GM12878 (cell line): ENCODE data around the gene DYNLL1. TPM values are rescaled to one million over a fixed set of nuclear protein-coding genes. Genes with fewer than 3 reads are reported as not detected.

Experiments used
- ATAC-seq: fragments of 200-7000 bp; cut with Tn5 transposase; 3 replicates; pipeline ENCODE4 v1.9.1; 2020; ENCODE audit warnings: mild to moderate bottlenecking, moderate library complexity
- Bru-seq: library from RNA; stranded (reverse); fragments of 400-500 nt; gene quantifications from one replicate; lab custom pipeline; 2021; lab: Mats Ljungman, UMichigan
- BruChase-seq, 2 experiments: library from RNA; stranded (reverse); fragments of 400-500 nt; gene quantifications; one replicate each; lab custom pipeline; 2021; lab: Mats Ljungman, UMichigan
- BruUV-seq: library from RNA; stranded (reverse); fragments of 400-500 nt; replicated peaks from 2 replicates; lab custom pipeline; 2021; lab: Mats Ljungman, UMichigan
- CTCF ChIA-PET: fragments of 300-600 bp; sonication (Branson Sonifier 250); formaldehyde crosslinking; extraction: SDS; loops from one replicate; lab custom pipeline; 2021; ENCODE audit warnings: inconsistent platforms; lab: Yijun Ruan, JAX
- POLR2A ChIA-PET: fragments of 350-600 bp; formaldehyde crosslinking; extraction: SDS; loops from one replicate; lab custom pipeline; 2021; ENCODE audit warnings: inconsistent platforms; lab: Charles Lee
- RAD21 ChIA-PET: fragments of 300-600 bp; sonication (Branson Sonifier 250); formaldehyde crosslinking; loops from one replicate; lab custom pipeline; 2023; ENCODE audit warnings: antibody characterized with exemption; ENCODE audit not compliant: unreplicated experiment; lab: Charles Lee
- SMC1A ChIA-PET: fragments of 300-600 bp; sonication (Branson Sonifier 250); formaldehyde crosslinking; loops from one replicate; lab custom pipeline; 2023; ENCODE audit not compliant: unreplicated experiment, uncharacterized antibody; lab: Charles Lee
- DNase-seq: peaks from one replicate; pipeline ENCODE4 v3.0.0-alpha.2; 2011; ENCODE audit warnings: low read depth, low spot score
- FAIRE-seq: peaks from 3 replicates; lab custom pipeline; 2011; peaks lifted over from hg19 to GRCh38; lab: Jason Lieb, UNC
- H2AFZ ChIP-seq: 2 replicates; pipeline ENCODE4 v1.6.0; 2011; ENCODE audit warnings: low read depth, low read length, control low read depth; ENCODE audit not compliant: control insufficient read depth
- H3K27ac ChIP-seq: 2 replicates; pipeline ENCODE4 v1.5.1; 2011; ENCODE audit warnings: control low read depth; ENCODE audit not compliant: control insufficient read depth, insufficient read depth
- H3K27me3 ChIP-seq, 2 experiments: replicated peaks in 1 of 2; 2 replicates each; pipeline versions ENCODE4 v1.6.0 to v1.6.1; 2011; ENCODE audit warnings: low read length in 1 of 2; ENCODE audit not compliant: control insufficient read depth in 2 of 2, insufficient read depth in 2 of 2
- H3K36me3 ChIP-seq, 2 experiments: 2 replicates each; pipeline ENCODE4 v1.5.1; 2011; ENCODE audit warnings: low read length in 1 of 2; ENCODE audit not compliant: control insufficient read depth in 2 of 2, insufficient read depth in 2 of 2
- H3K4me1 ChIP-seq: 2 replicates; pipeline ENCODE4 v1.6.1; 2011; ENCODE audit warnings: mild to moderate bottlenecking, low read length, moderate library complexity, mixed read lengths; ENCODE audit not compliant: control insufficient read depth, insufficient read depth
- H3K4me2 ChIP-seq: 2 replicates; pipeline ENCODE4 v1.6.0; 2011; ENCODE audit warnings: control low read depth; ENCODE audit not compliant: control insufficient read depth, insufficient read depth
- H3K4me3 ChIP-seq: fragments of 200-600 bp; sonication (generic); 2 replicates; pipeline ENCODE4 v1.5.1; 2016
- H3K79me2 ChIP-seq: 2 replicates; pipeline ENCODE4 v1.6.0; 2011; ENCODE audit warnings: low read length; ENCODE audit not compliant: control insufficient read depth, insufficient read depth
- H3K9ac ChIP-seq: 2 replicates; pipeline ENCODE4 v1.8.0; 2011; ENCODE audit warnings: low read length, control low read depth, mixed read lengths; ENCODE audit not compliant: control insufficient read depth, insufficient read depth
- H3K9me3 ChIP-seq: replicated peaks from 3 replicates; pipeline ENCODE4 v1.5.1; 2011; ENCODE audit warnings: mild to moderate bottlenecking, low read length; ENCODE audit not compliant: control insufficient read depth, insufficient read depth
- H4K20me1 ChIP-seq: 2 replicates; pipeline ENCODE4 v1.6.0; 2011; ENCODE audit not compliant: control insufficient read depth, insufficient read depth
- BACH1 ChIP-seq: fragments of 450-650 bp; IDR thresholded peaks from 2 replicates; pipeline ENCODE4 v1.6.1; 2017; ENCODE audit warnings: mild to moderate bottlenecking, borderline replicate concordance
- GABPA ChIP-seq: IDR thresholded peaks from 2 replicates; pipeline ENCODE4 v1.6.1; 2014; ENCODE audit warnings: antibody characterized with exemption, low read depth, mild to moderate bottlenecking, inconsistent platforms
- HDGF ChIP-seq: fragments of 450-650 bp; IDR thresholded peaks from 2 replicates; pipeline ENCODE4 v1.6.1; 2016; ENCODE audit warnings: antibody characterized with exemption
- POLR2AphosphoS2 ChIP-seq: IDR thresholded peaks from 2 replicates; pipeline ENCODE4 v1.6.1; 2011; ENCODE audit warnings: low read depth, mild to moderate bottlenecking, low read length, improper control_type of control experiment, moderate library complexity
- POU2F2 ChIP-seq: IDR thresholded peaks from 3 replicates; pipeline ENCODE4 v1.6.1; 2011; ENCODE audit warnings: low read depth, mild to moderate bottlenecking, low read length, borderline replicate concordance
- RAD21 ChIP-seq: IDR thresholded peaks from 2 replicates; pipeline ENCODE4 v1.6.1; 2011; ENCODE audit warnings: mild to moderate bottlenecking, low read depth, low read length, moderate library complexity; ENCODE audit not compliant: insufficient read depth
- STAT3 ChIP-seq: IDR thresholded peaks from 2 replicates; pipeline ENCODE4 v1.6.1; 2011; ENCODE audit warnings: low read depth, low read length, improper control_type of control experiment
- ZNF24 ChIP-seq: fragments of 450-650 bp; IDR thresholded peaks from 2 replicates; pipeline ENCODE4 v1.6.1; 2017; ENCODE audit warnings: antibody characterized with exemption, mild to moderate bottlenecking
- WGBS: methylation state at CpG from one replicate; pipeline ENCODE4 v1.1.6; 2016; ENCODE audit warnings: low lambda C conversion rate; ENCODE audit not compliant: insufficient replicate concordance, insufficient coverage; ENCODE audit errors: missing lambda C conversion rate; 5-methylcytosine and 5-hydroxymethylcytosine counted together
- in situ Hi-C: fragments of 300-500 bp; cut with MboI; formaldehyde crosslinking; loops from 9 replicates; pipeline ENCODE4 v1.14.3; 2018; ENCODE audit warnings: mixed read lengths
- intact Hi-C: fragments of 100-400 bp; cut with micrococcal nuclease; formaldehyde crosslinking; loops from one replicate; pipeline ENCODE4 v1.14.2; 2022; ENCODE audit not compliant: unreplicated experiment
- long read RNA-seq, 2 experiments: library from polyadenylated mRNA; unstranded; transcript quantifications; one replicate each; pipeline ENCODE4 v2.0.0, GENCODE V29; 2019 to 2020
- polyA minus RNA-seq, 3 experiments: library from RNA; depleted of rRNA, polyadenylated mRNA; stranded (reverse); fragments of >200 nt; gene quantifications; 2 replicates each; pipeline ENCODE4 v1.2.3, GENCODE V29; 2011
- polyA plus RNA-seq, 11 experiments: library from polyadenylated mRNA; depleted of rRNA in 4 of 11; unstranded in 6 of 11; stranded (reverse) in 5 of 11; fragments of >200 nt; fragmentation: Nextera tagmentation in 4 of 11; fragmentation: Illumina TruSeq in 1 of 11; extraction: Ambion mirVana in 4 of 11; extraction: Trizol in 1 of 11; gene quantifications; 1 replicate in 1 of 11; 2 replicates in 10 of 11; pipeline versions ENCODE4 v1.2.1 to v1.2.3, GENCODE V29; 2011 to 2016; ENCODE audit warnings: inconsistent platforms in 2 of 11, missing spikeins in 2 of 11, low read depth in 1 of 11
- total RNA-seq, 4 experiments: library from RNA; depleted of rRNA in 3 of 4; stranded (reverse); fragments of >200 nt in 3 of 4; fragmentation: Illumina TruSeq in 1 of 4; extraction: Trizol in 1 of 4; gene quantifications; 2 replicates each; pipeline versions ENCODE4 v1.2.1 to v1.2.3, GENCODE V29; 2013 to 2021
- TF ChIP-seq, protein P1 (sequence below): IDR thresholded peaks from 2 replicates; pipeline ENCODE4 v1.6.1; 2012; ENCODE audit warnings: mild to moderate bottlenecking, low read depth, low read length
- TF ChIP-seq, protein P2 (sequence below): fragments of 450-650 bp; IDR thresholded peaks from 2 replicates; pipeline ENCODE4 v1.6.1; 2017; ENCODE audit warnings: antibody characterized with exemption, mild to moderate bottlenecking, moderate library complexity

The DYNLL1 gene
- total RNA-seq (2013; cell fraction: nucleolus; rRNA removed), result 40.6 and 44.1 TPM in 2 replicates
- 217 and 280 TPM in 2 replicates for total RNA-seq (2014; rRNA removed)
- 341 and 355 TPM in 2 replicates for total RNA-seq (2014; rRNA removed; fragmentation: Illumina TruSeq; extraction: Trizol)
- total RNA-seq (2021), result 239 and 249 TPM in 2 replicates
- 278 TPM for polyA plus RNA-seq (2011; ENCODE audit: low read depth)
- polyA plus RNA-seq (2011; rRNA removed), result 366 and 389 TPM in 2 replicates
- 326 and 330 TPM in 2 replicates for polyA plus RNA-seq (2011; cell fraction: cytosol; rRNA removed)
- polyA plus RNA-seq (2011; cell fraction: nucleus; rRNA removed), result 212 and 217 TPM in 2 replicates
- 234 and 299 TPM in 2 replicates for polyA plus RNA-seq (2012)
- 351 and 393 TPM in 2 replicates for polyA plus RNA-seq (2014; fragmentation: Illumina TruSeq; extraction: Trizol)
- 100 to 1,000 TPM; 744 to 796 TPM for polyA plus RNA-seq (2014; fragmentation: Nextera tagmentation; extraction: Ambion mirVana)
- 342 and 435 TPM in 2 replicates for polyA plus RNA-seq (2014; rRNA removed)
- polyA plus RNA-seq (2016; fragmentation: Nextera tagmentation; extraction: Ambion mirVana), result 100 to 1,000 TPM; 586 to 593 TPM
- polyA minus RNA-seq (2011; rRNA and poly(A)+ RNA removed), result 73.6 and 113 TPM in 2 replicates
- 63.4 and 68.0 TPM in 2 replicates for polyA minus RNA-seq (2011; cell fraction: cytosol; rRNA and poly(A)+ RNA removed)
- 38.3 and 49.9 TPM in 2 replicates for polyA minus RNA-seq (2011; cell fraction: nucleus; rRNA and poly(A)+ RNA removed)
- percentile 68 among the genes with signal in this experiment for Bru-seq, nascent RNA
- percentile 76 among the genes with signal in this experiment for BruChase-seq, experiment 1, labeled RNA remaining after a 6-hour chase
- BruChase-seq, experiment 2, labeled RNA remaining after a 2-hour chase, result percentile 70 among the genes with signal in this experiment
- long read RNA-seq, experiment 1, transcript DYNLL1-202 (3 exons, 697 nt), result minor isoform, 14 of 88 reads
- long read RNA-seq, experiment 1, transcript DYNLL1-201 (3 exons, 720 nt), result major isoform, 71 of 88 reads
- long read RNA-seq, experiment 1, partial matches to known transcripts, result 0 of 88 reads
- long read RNA-seq, experiment 1, other reads (novel, unspliced or antisense), result 0 of 88 reads
- long read RNA-seq, experiment 2, transcript DYNLL1-202 (3 exons, 697 nt), result minor isoform, 25 of 348 reads
- long read RNA-seq, experiment 2, transcript DYNLL1-201 (3 exons, 720 nt), result major isoform, 310 of 348 reads
- long read RNA-seq, experiment 2, partial matches to known transcripts, result 0 of 348 reads
- long read RNA-seq, experiment 2, other reads (novel, unspliced or antisense), result 5 of 348 reads

DNA sequence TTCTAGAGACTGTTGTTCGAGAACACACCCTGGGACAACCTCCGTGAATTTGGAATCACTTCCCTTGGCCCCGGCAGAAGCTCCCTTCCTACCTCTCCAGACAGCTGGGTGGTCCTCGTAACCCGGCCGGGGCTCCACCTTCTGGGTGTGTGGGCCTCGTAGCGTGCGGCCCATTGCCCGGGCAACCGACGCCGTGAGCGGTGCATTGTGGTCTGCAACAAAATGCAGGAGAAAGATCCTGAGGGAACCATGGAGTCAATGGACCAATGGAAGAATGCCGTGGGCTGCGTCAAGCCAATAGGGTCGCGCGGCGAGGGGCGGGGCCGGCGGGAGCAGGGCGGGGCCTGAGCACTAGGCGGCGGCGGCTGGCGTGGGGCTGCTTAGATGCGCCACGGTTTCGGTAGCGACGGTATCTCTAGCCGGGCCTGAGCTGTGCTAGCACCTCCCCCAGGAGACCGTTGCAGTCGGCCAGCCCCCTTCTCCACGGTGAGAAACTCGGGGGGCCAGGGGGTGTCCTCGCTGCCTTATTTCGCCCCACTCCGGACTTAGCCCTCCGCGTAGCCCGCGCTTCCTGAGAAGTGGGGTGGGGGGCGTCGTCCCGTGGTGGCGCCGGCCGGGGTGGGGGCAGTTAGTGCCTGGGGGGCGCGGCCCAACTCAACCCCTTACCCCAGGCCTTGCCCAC is at the start of gene DYNLL1:
DYNLL1 (plus strand) TSS at position 383 of the 682 bp plus-strand sequence. CDS start 309 bp downstream, outside the sequence.
- intact Hi-C loops, result loop anchor here (2.0 kb wide), 1 partner anchor 27 kb away; the partner anchor contains the start of gene SRSF9
- CTCF ChIA-PET, result interaction anchor here (0.6 to 2.1 kb wide), 13 partner anchors 13 to 57 kb away, joined by 3 to 11 read pairs (median 5); partner anchors contain the start of genes COQ5 and SRSF9
- 0 out of 2 replicates have a peak, but pooled peaks have one; percentile 41 for TF ChIP-seq HDGF
- TF ChIP-seq BACH1, result peak; percentile 7; the same call in 1 of the 2 replicates
- peak; percentile 94 for TF ChIP-seq POLR2AphosphoS2
- TF ChIP-seq RAD21, result no peak
- TF ChIP-seq, protein P1, sequence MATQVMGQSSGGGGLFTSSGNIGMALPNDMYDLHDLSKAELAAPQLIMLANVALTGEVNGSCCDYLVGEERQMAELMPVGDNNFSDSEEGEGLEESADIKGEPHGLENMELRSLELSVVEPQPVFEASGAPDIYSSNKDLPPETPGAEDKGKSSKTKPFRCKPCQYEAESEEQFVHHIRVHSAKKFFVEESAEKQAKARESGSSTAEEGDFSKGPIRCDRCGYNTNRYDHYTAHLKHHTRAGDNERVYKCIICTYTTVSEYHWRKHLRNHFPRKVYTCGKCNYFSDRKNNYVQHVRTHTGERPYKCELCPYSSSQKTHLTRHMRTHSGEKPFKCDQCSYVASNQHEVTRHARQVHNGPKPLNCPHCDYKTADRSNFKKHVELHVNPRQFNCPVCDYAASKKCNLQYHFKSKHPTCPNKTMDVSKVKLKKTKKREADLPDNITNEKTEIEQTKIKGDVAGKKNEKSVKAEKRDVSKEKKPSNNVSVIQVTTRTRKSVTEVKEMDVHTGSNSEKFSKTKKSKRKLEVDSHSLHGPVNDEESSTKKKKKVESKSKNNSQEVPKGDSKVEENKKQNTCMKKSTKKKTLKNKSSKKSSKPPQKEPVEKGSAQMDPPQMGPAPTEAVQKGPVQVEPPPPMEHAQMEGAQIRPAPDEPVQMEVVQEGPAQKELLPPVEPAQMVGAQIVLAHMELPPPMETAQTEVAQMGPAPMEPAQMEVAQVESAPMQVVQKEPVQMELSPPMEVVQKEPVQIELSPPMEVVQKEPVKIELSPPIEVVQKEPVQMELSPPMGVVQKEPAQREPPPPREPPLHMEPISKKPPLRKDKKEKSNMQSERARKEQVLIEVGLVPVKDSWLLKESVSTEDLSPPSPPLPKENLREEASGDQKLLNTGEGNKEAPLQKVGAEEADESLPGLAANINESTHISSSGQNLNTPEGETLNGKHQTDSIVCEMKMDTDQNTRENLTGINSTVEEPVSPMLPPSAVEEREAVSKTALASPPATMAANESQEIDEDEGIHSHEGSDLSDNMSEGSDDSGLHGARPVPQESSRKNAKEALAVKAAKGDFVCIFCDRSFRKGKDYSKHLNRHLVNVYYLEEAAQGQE, result 0 out of 2 replicates have a peak, but pooled peaks have one; percentile 55
- no peak for TF ChIP-seq GABPA
- TF ChIP-seq STAT3, result no peak
- TF ChIP-seq ZNF24, result no peak
- TF ChIP-seq, protein P2, sequence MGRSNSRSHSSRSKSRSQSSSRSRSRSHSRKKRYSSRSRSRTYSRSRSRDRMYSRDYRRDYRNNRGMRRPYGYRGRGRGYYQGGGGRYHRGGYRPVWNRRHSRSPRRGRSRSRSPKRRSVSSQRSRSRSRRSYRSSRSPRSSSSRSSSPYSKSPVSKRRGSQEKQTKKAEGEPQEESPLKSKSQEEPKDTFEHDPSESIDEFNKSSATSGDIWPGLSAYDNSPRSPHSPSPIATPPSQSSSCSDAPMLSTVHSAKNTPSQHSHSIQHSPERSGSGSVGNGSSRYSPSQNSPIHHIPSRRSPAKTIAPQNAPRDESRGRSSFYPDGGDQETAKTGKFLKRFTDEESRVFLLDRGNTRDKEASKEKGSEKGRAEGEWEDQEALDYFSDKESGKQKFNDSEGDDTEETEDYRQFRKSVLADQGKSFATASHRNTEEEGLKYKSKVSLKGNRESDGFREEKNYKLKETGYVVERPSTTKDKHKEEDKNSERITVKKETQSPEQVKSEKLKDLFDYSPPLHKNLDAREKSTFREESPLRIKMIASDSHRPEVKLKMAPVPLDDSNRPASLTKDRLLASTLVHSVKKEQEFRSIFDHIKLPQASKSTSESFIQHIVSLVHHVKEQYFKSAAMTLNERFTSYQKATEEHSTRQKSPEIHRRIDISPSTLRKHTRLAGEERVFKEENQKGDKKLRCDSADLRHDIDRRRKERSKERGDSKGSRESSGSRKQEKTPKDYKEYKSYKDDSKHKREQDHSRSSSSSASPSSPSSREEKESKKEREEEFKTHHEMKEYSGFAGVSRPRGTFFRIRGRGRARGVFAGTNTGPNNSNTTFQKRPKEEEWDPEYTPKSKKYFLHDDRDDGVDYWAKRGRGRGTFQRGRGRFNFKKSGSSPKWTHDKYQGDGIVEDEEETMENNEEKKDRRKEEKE, result no peak
- peak; percentile 91 for TF ChIP-seq POU2F2

More for the DNA sequence above, at the start of gene DYNLL1:
- SMC1A ChIA-PET, result interaction anchor here (0.9 to 2.4 kb wide), 5 partner anchors 27 to 65 kb away, joined by 3 to 10 read pairs (median 6); partner anchors contain the start of genes COQ5 and SRSF9
- BruUV-seq, result no TSS peak
- Histone ChIP-seq H3K4me2 (peak within 1 kb of the TSS; percentile 96), H3K4me1 (peaks cover 4% of the 10 kb centered on the region), H3K4me3 (peak within 1 kb of the TSS; percentile 99), H3K9ac (peak within 1 kb of the TSS; percentile 85), H3K27ac (peak within 1 kb of the TSS; percentile 77), H3K79me2 (peaks cover 30% of the 10 kb centered on the region), H3K27me3 (no peaks in the 10 kb centered on the region), H3K9me3 (no peaks in the 10 kb centered on the region), H2AFZ (peak within 1 kb of the TSS; percentile 91), H4K20me1 (0 out of 2 replicates have a peak, but pooled peaks cover 4% of the 10 kb centered on the region), H3K36me3 (peaks cover 0 to 9% of the 10 kb centered on the region in 2 experiments; a peak in 2 of 4 replicates)
- FAIRE-seq, result peak; percentile 100
- POLR2A ChIA-PET, result interaction anchor here (0.6 to 1.9 kb wide), 10 partner anchors 9 to 83 kb away, joined by 3 to 11 read pairs (median 3); partner anchors contain the start of genes COQ5 and COX6A1
- ATAC-seq, result peak; percentile 97
- peak; percentile 93 for DNase-seq
- in situ Hi-C loops, result no loop called here
- 1% methylated on average over 40 of the region's 53 CpGs for WGBS
- RAD21 ChIA-PET, result interaction anchor here (0.7 to 2.5 kb wide), 10 partner anchors 27 to 194 kb away, joined by 3 to 16 read pairs (median 3); partner anchors contain the start of genes COQ5, POP5 and SIRT4
